Measurements from ENCODE around the gene CLUH. TPM values are rescaled to one million over a fixed set of nuclear protein-coding genes. Genes with fewer than 3 reads are reported as not detected.

Gene CLUH
- total and polyA plus RNA-seq, 2 experiments from 2014 or later = 45.5 to 50.2 TPM

DNA sequence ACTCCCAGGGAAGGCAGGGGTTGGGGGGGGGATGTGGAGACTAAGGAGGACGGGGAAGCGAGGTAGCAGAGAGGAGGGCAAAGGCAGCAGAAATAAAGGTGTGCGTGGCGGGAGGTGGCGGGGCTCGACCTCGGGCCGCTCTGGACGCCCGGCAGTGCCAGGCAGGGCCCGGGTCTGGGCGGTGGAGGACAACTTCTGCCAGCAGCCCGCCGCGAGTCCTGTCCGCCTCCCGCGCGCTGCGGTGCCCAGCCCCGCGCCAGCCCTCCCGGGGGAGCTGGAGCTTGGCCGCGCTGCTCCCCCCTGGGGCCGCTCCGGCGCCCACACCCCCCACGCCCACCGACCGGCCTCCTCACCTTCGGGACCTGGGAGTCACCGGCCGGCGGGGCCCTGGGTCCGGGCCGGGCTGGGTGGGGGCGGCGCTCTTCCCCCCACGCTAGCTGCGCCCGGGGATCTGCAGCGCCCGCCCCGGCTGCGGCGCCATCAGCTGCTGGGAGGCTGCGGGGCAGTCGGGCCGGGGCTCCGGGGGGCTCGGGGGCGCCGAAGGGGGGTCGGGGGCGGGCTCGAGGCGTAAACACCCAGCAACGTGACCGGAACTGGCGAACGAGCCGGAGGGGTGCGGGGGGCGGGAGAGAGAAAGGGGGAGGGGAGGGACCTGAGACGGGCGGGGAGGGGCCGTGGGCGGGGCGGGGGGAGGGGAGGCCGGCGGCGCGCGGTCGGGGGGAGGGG lies 37.7 kb upstream of the CLUH start, which contains the start of gene CCDC92B:
Gene CCDC92B, minus strand, starts transcription at position 595 of the 726 bp plus-strand sequence. CDS start 14,507 bp downstream, outside the sequence.
- Histone ChIP-seq H3K4me2 (peak within 1 kb of the TSS; percentile 78), H3K4me1 (ENCODE audit: insufficient read depth) (no peaks in the 10 kb centered on the region), H3K36me3 (replicated peaks; ENCODE audit: insufficient read depth, low read depth) (no peaks in the 10 kb centered on the region), H3K9me3 (ENCODE audit: low read depth) (no peaks in the 10 kb centered on the region), H3K27me3 (peaks cover 71% of the 10 kb centered on the region), H3K27ac (no peak within 1 kb of the TSS), H4K20me1 (ENCODE audit: insufficient read depth, poor library complexity, severe bottlenecking) (no peaks in the 10 kb centered on the region), H3K9me2 (replicated peaks; ENCODE audit: insufficient read depth) (no peaks in the 10 kb centered on the region), H3K4me3 (no peak within 1 kb of the TSS), H3K79me2 (no peaks in the 10 kb centered on the region), H2AFZ (no peak within 1 kb of the TSS)
- 7% methylated on average over 25 of the region's 76 CpGs for WGBS (ENCODE audit: low lambda C conversion rate, missing lambda C conversion rate)
- TF ChIP-seq EZH2phosphoT487 (IDR thresholded peaks at IDR 0.05; ENCODE audit: low read depth, severe bottlenecking, unreplicated experiment) = no peak
- TF ChIP-seq EZH2 (IDR thresholded peaks at IDR 0.05; ENCODE audit: borderline replicate concordance) = no peak
- TF ChIP-seq, protein P1, sequence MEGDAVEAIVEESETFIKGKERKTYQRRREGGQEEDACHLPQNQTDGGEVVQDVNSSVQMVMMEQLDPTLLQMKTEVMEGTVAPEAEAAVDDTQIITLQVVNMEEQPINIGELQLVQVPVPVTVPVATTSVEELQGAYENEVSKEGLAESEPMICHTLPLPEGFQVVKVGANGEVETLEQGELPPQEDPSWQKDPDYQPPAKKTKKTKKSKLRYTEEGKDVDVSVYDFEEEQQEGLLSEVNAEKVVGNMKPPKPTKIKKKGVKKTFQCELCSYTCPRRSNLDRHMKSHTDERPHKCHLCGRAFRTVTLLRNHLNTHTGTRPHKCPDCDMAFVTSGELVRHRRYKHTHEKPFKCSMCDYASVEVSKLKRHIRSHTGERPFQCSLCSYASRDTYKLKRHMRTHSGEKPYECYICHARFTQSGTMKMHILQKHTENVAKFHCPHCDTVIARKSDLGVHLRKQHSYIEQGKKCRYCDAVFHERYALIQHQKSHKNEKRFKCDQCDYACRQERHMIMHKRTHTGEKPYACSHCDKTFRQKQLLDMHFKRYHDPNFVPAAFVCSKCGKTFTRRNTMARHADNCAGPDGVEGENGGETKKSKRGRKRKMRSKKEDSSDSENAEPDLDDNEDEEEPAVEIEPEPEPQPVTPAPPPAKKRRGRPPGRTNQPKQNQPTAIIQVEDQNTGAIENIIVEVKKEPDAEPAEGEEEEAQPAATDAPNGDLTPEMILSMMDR (IDR thresholded peaks at IDR 0.05; ENCODE audit: poor library complexity) = no peak
- no peak for DNase-seq (ENCODE audit: low spot score)

DNA sequence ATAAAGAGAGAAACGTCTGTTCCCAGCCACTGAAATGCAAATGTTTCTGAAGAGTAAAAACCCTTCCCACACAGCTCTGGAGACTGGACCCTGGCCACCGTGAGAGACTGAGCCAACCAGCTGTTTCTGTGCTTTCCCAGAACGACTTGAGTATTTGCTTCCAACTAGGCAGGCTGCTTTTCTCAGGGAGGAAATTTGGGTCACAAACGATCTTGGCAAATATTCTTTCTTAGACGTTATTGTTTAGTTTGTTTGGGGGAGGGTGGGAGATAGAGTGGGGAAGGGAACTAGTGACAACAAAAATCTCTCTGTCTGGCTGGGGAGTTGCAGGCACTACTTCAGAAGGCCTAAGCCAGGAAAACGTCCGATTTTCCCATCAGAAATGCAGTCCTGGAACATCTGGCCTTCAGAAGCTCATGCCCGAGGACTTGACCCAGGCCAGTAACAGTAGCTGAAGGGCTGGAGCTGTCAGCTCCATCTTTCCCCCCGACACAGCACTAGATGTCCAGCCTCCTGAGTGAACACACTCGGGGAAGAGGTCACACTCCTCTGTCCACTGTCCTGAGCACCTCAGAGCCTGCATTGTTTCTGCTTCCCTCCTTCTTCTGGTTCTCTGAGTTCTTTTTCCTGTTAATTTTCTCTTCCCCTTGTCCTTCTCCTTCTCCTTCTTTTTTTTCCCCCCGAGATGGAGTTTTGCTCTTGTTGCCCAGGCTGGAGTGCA lies 33.9 kb upstream of the CLUH start:
- no peak overlapping the region for H3K4me3 ChIP-seq
- no peak for TF ChIP-seq EZH2phosphoT487 (IDR thresholded peaks at IDR 0.05; ENCODE audit: low read depth, severe bottlenecking, unreplicated experiment)
- TF ChIP-seq, protein P1 (IDR thresholded peaks at IDR 0.05; ENCODE audit: poor library complexity) = no peak
- TF ChIP-seq EZH2 (IDR thresholded peaks at IDR 0.05; ENCODE audit: borderline replicate concordance) = no peak
- no peaks in the 10 kb centered on the region for H3K36me3 ChIP-seq (replicated peaks; ENCODE audit: insufficient read depth, low read depth)
- H3K4me1 ChIP-seq (ENCODE audit: insufficient read depth) = no peaks in the 10 kb centered on the region
- no peaks in the 10 kb centered on the region for H3K9me2 ChIP-seq (replicated peaks; ENCODE audit: insufficient read depth)
- no peaks in the 10 kb centered on the region for H4K20me1 ChIP-seq (ENCODE audit: insufficient read depth, poor library complexity, severe bottlenecking)
- H2AFZ ChIP-seq = no peak overlapping the region
- DNase-seq (ENCODE audit: low spot score) = no peak
- no peaks in the 10 kb centered on the region for H3K9me3 ChIP-seq (ENCODE audit: low read depth)
- no peaks in the 10 kb centered on the region for H3K79me2 ChIP-seq
- no peak overlapping the region for H3K4me2 ChIP-seq
- WGBS (ENCODE audit: low lambda C conversion rate, missing lambda C conversion rate) = 41% methylated on average over 11 of the region's 11 CpGs
- peaks cover 39% of the 10 kb centered on the region for H3K27me3 ChIP-seq
- no peak overlapping the region for H3K27ac ChIP-seq

DNA sequence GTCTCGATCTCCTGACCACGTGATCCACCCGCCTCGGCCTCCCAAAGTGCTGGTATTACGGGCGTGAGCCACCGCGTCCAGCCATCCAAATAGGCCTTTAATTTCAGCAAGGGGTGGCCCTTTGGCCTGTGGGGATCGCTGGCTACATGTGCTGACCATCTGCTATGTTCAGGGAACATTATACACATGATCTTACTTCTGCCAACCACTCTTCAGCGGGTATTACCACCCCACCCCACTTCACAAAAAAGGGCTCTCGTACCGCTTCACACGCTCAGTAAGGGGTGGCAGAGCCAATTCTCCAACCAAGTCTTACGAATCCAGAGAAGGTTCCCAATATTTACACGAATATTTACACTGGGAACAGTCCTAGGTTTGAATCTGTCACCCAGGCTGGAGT lies 26.1 kb upstream of the CLUH start:
- Histone ChIP-seq H3K9me3 (ENCODE audit: low read depth) (no peaks in the 10 kb centered on the region), H3K4me2 (no peak overlapping the region), H4K20me1 (ENCODE audit: insufficient read depth, poor library complexity, severe bottlenecking) (no peaks in the 10 kb centered on the region), H3K79me2 (no peaks in the 10 kb centered on the region), H3K27me3 (no peaks in the 10 kb centered on the region), H2AFZ (no peak overlapping the region), H3K27ac (no peak overlapping the region), H3K4me1 (ENCODE audit: insufficient read depth) (no peaks in the 10 kb centered on the region), H3K9me2 (replicated peaks; ENCODE audit: insufficient read depth) (no peaks in the 10 kb centered on the region), H3K4me3 (no peak overlapping the region), H3K36me3 (replicated peaks; ENCODE audit: insufficient read depth, low read depth) (no peaks in the 10 kb centered on the region)
- WGBS (ENCODE audit: low lambda C conversion rate, missing lambda C conversion rate) = 97% methylated on average over 13 of the region's 15 CpGs
- TF ChIP-seq EZH2phosphoT487 (IDR thresholded peaks at IDR 0.05; ENCODE audit: low read depth, severe bottlenecking, unreplicated experiment) (no peak), EZH2 (IDR thresholded peaks at IDR 0.05; ENCODE audit: borderline replicate concordance) (no peak)
- TF ChIP-seq, protein P1 (IDR thresholded peaks at IDR 0.05; ENCODE audit: poor library complexity) = no peak
- no peak for DNase-seq (ENCODE audit: low spot score)
